Neural progenitor cell (in vitro differentiated cells): ENCODE results near the gene SLCO6A1.

ENCODE experiments used
- CTCF ChIP-seq: fragments of 200-600 bp; sonication (generic); IDR thresholded peaks from 2 replicates; pipeline ENCODE4 v1.5.1; 2017; ENCODE audit warnings: antibody characterized with exemption, mild to moderate bottlenecking
- EZH2 ChIP-seq: fragments of 200-600 bp; sonication (generic); IDR thresholded peaks from 2 replicates; pipeline ENCODE4 v1.6.1; 2017; ENCODE audit warnings: antibody characterized with exemption, mild to moderate bottlenecking, moderate library complexity

GRCh38 chr5:102528600-102528999 lies 29.8 kb upstream of the SLCO6A1 start:
- TF ChIP-seq CTCF (no peak), EZH2 (no peak)
